Fibroblast of the aortic adventitia (primary cell): ENCODE measurements around the gene AGAP3. TPM values are rescaled to one million over a fixed set of nuclear protein-coding genes. Genes with fewer than 3 reads are reported as not detected.

Experiments used
- DNase-seq: peaks from one replicate; pipeline ENCODE4 v3.0.0-alpha.2; 2010; ENCODE audit warnings: low read depth
- H3K4me3 ChIP-seq: 2 replicates; pipeline ENCODE4 v1.5.1; 2011; ENCODE audit warnings: low read depth, mild to moderate bottlenecking, control low read depth, low read length, moderate library complexity
- total RNA-seq: library from RNA; depleted of rRNA; stranded (reverse); fragments of >200 nt; gene quantifications from 2 replicates; pipeline ENCODE4 v1.2.3, GENCODE V29; 2012; ENCODE audit warnings: low replicate concordance
- TF ChIP-seq, protein P1 (sequence below): IDR thresholded peaks from 2 replicates; pipeline ENCODE4 v1.5.1; 2011; ENCODE audit warnings: mild to moderate bottlenecking, low read length, control low read depth, inconsistent platforms; ENCODE audit not compliant: insufficient read depth

AGAP3 gene
- total RNA-seq, 1 donor = 50.2 TPM

- H3K4me3 ChIP-seq = no peak overlapping the region
- DNase-seq = no peak
- TF ChIP-seq, protein P1, sequence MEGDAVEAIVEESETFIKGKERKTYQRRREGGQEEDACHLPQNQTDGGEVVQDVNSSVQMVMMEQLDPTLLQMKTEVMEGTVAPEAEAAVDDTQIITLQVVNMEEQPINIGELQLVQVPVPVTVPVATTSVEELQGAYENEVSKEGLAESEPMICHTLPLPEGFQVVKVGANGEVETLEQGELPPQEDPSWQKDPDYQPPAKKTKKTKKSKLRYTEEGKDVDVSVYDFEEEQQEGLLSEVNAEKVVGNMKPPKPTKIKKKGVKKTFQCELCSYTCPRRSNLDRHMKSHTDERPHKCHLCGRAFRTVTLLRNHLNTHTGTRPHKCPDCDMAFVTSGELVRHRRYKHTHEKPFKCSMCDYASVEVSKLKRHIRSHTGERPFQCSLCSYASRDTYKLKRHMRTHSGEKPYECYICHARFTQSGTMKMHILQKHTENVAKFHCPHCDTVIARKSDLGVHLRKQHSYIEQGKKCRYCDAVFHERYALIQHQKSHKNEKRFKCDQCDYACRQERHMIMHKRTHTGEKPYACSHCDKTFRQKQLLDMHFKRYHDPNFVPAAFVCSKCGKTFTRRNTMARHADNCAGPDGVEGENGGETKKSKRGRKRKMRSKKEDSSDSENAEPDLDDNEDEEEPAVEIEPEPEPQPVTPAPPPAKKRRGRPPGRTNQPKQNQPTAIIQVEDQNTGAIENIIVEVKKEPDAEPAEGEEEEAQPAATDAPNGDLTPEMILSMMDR = no peak
Observed at GRCh38 chr7:151192002-151192539, 105.8 kb downstream of the AGAP3 start.

DNA sequence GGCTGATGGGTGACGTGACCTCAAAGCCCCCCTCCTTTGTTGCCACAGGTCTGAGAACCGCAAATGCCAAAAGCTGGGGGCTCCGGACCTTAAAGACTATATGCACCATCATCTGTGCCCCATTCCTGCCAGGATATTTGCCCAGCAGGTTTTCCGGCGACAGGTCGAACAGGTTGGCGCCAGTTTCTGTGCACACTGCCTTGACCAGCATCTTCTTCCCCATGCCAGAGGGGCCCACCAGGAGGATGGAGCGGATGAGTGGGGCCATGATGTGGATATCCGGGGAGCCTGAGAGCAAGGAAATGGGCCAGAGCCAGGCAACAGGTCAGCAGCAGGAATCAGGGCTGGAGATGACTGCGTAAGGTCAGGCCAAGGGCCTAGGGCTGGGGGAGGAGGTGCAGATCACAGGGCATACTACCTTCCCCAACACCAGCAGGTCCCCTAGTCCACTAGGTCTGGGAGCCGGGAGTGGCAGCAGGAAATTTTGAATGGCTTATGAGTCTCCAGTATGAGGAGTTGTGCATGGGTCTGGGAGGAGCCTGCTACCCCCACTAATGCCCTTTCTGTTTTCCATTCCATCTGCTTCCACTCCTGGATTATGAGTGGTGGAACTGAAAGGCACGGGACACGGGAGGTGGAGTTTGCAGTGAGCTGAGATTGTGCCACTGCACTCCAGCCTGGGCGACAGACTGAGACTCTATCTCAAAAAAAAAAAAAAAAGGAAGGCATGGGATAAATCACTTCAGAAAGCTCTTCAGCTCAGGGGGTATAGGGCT lies 107.1 kb downstream of the AGAP3 start:
- no peak for DNase-seq
- no peak overlapping the region for H3K4me3 ChIP-seq
- TF ChIP-seq, protein P1 = no peak

Other genes starting within 250 kb of the AGAP3 start
- not detected in 2 replicates for gene AOC1, start 234.0 kb upstream of the AGAP3 start, total RNA-seq
- not detected in 2 replicates for gene KCNH2, start 108.2 kb upstream of the AGAP3 start, total RNA-seq
- 0.36 and 4.6 TPM in 2 replicates for gene NOS3, start 95.5 kb upstream of the AGAP3 start, total RNA-seq
- gene ATG9B, start 62.0 kb upstream of the AGAP3 start, total RNA-seq = under 0.01 and 0.98 TPM in 2 replicates
- gene ABCB8, start 58.0 kb upstream of the AGAP3 start, total RNA-seq = 18.1 and 30.9 TPM in 2 replicates
- gene ASIC3, start 37.9 kb upstream of the AGAP3 start, total RNA-seq = 0.18 TPM in 1 of 2 replicates, not detected in the other
- 16.1 and 28.9 TPM in 2 replicates for gene CDK5, start 28.6 kb upstream of the AGAP3 start, total RNA-seq
- gene SLC4A2, start 26.9 kb upstream of the AGAP3 start, total RNA-seq = 39.7 and 65.4 TPM in 2 replicates
- gene FASTK, start 5.7 kb upstream of the AGAP3 start, total RNA-seq = 62.7 and 86.0 TPM in 2 replicates
- 11.7 and 20.2 TPM in 2 replicates for gene TMUB1, start 3.0 kb upstream of the AGAP3 start, total RNA-seq
- gene GBX1, start 81.2 kb downstream of the AGAP3 start, total RNA-seq = not detected in 2 replicates
- not detected in 2 replicates for gene ASB10, start 100.8 kb downstream of the AGAP3 start, total RNA-seq
- gene H2BK1, start 124.0 kb downstream of the AGAP3 start, total RNA-seq = not detected in 2 replicates
- 18.8 and 50.9 TPM in 2 replicates for gene ABCF2, start 140.7 kb downstream of the AGAP3 start, total RNA-seq
- gene CHPF2, start 146.0 kb downstream of the AGAP3 start, total RNA-seq = 33.0 and 47.0 TPM in 2 replicates
- 44.9 and 59.7 TPM in 2 replicates for gene SMARCD3, start 162.2 kb downstream of the AGAP3 start, total RNA-seq